Spleen (tissue), 7 donors: ENCODE data around the gene ATP1A4.

Experiments used
- POLR2AphosphoS5 ChIP-seq, 3 donors: sonication (generic); formaldehyde crosslinking; IDR thresholded peaks; one replicate each; pipeline ENCODE4 v1.5.1; 2017; ENCODE audit warnings: antibody characterized with exemption in 3 of 3
- TF ChIP-seq, protein P1 (sequence below), 11 experiments: fragments of 200-600 bp in 7 of 11; fragments of 450-650 bp in 4 of 11; sonication (generic) in 4 of 11; IDR thresholded peaks in 8 of 11; conservative IDR thresholded peaks in 3 of 11; 1 replicate in 7 of 11; 2 replicates in 4 of 11; pipeline versions ENCODE4 v1.4.0 to v1.8.0; 2016 to 2021; ENCODE audit warnings: antibody characterized with exemption in 11 of 11, inconsistent platforms in 4 of 11, mild to moderate bottlenecking in 1 of 11
- donor health status: DM: no; HTN: no; CAD: no; lungs with moderate emphysema.
- donor health status: DM: no; HTN: no; CAD: no.
- donor health status: DM: no; HTN: no; CAD: no.

DNA sequence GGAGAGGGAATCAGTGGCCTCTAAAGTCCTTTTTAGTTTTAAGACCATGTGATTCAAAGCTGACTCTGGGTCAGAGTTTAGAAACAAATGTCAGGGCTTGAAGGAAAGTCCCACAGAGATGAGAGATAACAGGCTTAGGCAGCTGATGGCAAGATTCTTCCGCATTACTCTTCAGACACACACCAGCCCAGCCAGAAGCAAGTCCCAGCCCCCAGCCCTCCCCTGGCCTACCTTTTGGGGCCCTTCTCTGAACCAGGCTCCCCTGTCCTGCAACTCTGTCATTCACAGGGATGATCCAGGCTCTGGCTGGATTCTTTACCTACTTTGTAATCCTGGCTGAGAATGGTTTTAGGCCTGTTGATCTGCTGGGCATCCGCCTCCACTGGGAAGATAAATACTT lies 25.8 kb downstream of the ATP1A4 start:
- TF ChIP-seq, protein P1, sequence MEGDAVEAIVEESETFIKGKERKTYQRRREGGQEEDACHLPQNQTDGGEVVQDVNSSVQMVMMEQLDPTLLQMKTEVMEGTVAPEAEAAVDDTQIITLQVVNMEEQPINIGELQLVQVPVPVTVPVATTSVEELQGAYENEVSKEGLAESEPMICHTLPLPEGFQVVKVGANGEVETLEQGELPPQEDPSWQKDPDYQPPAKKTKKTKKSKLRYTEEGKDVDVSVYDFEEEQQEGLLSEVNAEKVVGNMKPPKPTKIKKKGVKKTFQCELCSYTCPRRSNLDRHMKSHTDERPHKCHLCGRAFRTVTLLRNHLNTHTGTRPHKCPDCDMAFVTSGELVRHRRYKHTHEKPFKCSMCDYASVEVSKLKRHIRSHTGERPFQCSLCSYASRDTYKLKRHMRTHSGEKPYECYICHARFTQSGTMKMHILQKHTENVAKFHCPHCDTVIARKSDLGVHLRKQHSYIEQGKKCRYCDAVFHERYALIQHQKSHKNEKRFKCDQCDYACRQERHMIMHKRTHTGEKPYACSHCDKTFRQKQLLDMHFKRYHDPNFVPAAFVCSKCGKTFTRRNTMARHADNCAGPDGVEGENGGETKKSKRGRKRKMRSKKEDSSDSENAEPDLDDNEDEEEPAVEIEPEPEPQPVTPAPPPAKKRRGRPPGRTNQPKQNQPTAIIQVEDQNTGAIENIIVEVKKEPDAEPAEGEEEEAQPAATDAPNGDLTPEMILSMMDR (IDR thresholded peaks at IDR 0.05 in 8 of 11, conservative IDR thresholded peaks at IDR 0.05 in 3 of 11): no peak
- no peak for TF ChIP-seq POLR2AphosphoS5 (IDR thresholded peaks at IDR 0.05)
